GM21717 (cell line): Measurements from ENCODE around the gene MAP3K12.

Experiments used
- ATAC-seq: cut with Tn5 transposase; IDR thresholded peaks from one replicate; pipeline ENCODE4 v1.9.1; 2021; ENCODE audit warnings: mild to moderate bottlenecking, moderate library complexity; ENCODE audit not compliant: unreplicated experiment

The MAP3K12 gene

GRCh38 chr12:53510181-53510812 is 11.0 kb upstream of the MAP3K12 start:
- ATAC-seq: no peak

DNA sequence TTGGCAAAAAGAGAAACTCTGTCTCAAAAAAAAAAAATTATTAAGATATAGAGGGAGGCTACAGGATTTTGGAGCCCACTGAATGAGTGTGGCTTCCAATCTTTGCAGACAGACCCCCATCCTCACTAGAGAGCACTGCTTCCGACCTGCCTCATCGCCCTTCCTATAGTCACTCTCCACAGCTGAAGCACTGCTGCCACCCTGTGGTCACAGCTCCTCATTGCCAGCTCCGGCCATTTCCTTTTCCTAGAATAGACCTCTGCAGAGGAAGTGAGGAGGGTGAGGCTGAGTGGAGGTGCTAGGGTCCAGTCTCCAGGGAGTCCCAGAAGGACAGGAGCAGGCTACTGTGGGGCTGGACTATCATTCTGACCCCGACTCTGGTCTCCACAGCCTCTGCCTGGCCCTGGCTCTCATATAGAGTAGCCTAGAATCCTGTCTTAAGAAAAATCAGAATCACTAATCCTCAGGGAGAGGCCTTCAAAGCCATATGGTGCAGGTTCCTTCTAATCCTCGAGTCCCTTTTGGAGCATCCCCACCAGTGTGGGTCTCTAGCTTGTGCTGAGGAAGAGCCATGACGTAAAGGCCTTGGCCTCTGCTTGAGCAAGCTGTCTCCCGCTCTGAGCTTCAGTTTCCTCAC is 9.4 kb upstream of the MAP3K12 start:
- peak; percentile 62 for ATAC-seq

DNA sequence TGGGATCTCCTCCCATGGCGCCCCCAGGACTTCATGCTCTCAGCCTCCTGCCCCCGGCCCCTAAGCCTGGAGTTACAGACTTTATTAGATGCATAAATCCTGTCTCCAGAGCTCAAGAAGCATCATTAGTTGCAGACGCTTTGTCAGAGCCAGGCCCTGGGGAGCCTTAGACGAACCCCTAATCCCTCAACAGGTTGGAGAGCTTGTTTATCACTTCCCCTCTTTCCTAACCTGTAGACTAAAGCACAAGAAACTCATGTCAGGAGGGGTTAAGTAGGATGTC is 8.3 kb upstream of the MAP3K12 start:
- no peak for ATAC-seq

GRCh38 chr12:53506881-53507602 is 7.8 kb upstream of the MAP3K12 start, which contains the start of gene NPFF:
Gene NPFF (minus strand): TSS chr12:53507484. CDS start chr12:53507474, 10 bp downstream.
- no peak for ATAC-seq

- ATAC-seq: no peak
Measured at GRCh38 chr12:53506450-53506785, 7.2 kb upstream of the MAP3K12 start.

DNA sequence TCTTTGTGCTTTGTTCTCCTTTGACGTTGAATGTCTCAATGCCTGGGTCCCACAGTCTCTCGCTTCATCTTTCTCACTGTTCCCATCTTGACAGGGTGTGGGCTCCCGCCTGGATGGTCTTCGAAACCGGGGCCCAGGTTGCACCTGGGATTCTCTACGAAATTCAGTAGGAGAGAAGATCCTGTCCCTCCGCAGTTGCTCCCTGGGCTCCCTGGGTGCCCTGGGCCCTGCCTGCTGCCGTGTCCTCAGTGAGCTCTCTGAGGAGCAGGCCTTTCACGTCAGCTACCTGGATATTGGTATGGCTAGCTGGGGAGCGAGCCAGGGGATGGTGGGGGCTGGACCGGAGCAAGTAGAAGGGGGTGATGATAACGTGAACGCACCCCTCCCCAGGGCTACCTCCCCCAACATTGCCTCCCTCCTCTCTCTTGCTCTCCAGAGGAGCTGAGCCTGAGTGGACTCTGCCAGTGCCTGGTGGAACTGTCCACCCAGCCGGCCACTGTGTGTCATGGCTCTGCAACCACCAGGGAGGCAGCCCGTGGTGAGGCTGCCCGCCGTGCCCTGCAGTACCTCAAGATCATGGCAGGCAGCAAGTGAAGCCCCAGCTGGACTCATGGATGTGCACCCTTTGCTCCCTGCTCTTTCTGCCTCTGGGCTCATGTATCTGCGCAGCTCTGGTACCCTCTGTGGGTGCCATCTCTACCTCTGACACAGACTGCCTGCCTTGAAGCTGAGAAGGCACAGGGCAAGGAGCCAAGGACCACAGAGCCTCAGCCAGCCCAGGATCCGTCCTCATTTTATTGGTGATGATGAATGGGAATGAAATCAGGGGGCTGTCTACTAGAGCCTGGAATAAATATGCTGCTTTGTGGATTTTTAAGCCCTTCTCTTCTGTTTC is 6.5 kb upstream of the MAP3K12 start:
- no peak for ATAC-seq

- no peak for ATAC-seq
Measured at GRCh38 chr12:53505086-53505485, 5.8 kb upstream of the MAP3K12 start.

GRCh38 chr12:53504004-53504920 is 5.0 kb upstream of the MAP3K12 start:
- ATAC-seq: no peak

DNA sequence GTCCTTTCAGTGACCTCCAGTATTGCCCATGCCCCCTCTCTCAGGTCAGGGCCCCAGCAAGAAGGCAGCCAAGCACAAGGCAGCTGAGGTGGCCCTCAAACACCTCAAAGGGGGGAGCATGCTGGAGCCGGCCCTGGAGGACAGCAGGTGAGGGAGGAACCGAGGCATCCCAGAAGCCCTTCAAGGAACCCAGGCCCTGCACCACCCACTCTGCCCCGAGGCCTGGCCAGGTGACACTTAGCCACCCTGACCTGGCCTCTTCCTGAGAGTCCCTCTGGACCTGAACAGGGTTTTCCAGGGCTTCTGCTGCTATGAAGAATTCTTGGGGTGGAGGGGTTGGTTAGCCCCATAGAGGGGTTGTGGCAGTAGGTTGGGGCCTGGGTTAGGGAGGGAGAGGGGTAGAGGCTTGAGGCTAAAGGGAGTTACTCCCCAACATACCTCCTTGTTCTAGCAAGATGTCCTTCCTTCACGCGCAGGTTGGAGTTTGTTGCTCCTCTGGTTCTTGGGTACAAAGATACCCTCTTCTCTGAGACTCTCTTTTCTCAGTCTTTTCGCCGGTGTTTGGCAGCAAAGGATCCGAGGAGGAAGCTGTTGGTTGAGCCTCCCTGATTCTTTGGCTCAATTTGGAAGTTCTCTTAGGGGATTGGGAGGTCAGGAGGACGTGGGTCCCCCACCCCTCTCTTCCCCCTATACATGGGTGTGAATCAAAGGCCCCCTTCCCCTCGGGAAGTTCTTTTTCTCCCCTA is 3.9 kb upstream of the MAP3K12 start:
- no peak for ATAC-seq

- no peak for ATAC-seq
Measured at GRCh38 chr12:53502331-53502730, 3.1 kb upstream of the MAP3K12 start.

GRCh38 chr12:53501615-53502181 is 2.4 kb upstream of the MAP3K12 start:
- ATAC-seq: no peak

GRCh38 chr12:53500776-53501614 is 1.7 kb upstream of the MAP3K12 start, which contains the start of gene TARBP2:
Gene TARBP2 (plus strand): TSS chr12:53501283. CDS start chr12:53501409, 126 bp downstream.
- peak; percentile 71 for ATAC-seq

GRCh38 chr12:53500142-53500775 is 1.0 kb upstream of the MAP3K12 start:
- ATAC-seq: peak; percentile 54

DNA sequence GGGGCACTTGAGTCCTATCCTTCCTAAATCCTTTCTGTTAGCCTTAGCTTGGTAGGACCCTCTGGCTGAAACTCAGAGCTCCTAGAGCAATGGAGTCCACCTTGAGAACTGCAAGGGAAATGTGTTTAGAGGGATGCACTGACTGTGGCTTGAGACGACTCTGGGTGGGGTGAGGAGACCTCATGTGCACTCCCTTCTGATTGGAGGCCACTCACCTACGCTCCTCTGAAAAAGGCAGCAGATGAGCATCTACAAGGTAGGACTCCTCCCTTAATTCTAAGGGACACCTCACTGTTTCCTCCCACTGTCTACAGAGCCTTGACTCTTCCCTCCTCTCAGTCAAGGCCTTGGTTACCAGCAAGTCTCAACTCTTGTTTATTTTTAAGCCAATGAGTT is 1.0 kb downstream of the MAP3K12 start:
- no peak for ATAC-seq

DNA sequence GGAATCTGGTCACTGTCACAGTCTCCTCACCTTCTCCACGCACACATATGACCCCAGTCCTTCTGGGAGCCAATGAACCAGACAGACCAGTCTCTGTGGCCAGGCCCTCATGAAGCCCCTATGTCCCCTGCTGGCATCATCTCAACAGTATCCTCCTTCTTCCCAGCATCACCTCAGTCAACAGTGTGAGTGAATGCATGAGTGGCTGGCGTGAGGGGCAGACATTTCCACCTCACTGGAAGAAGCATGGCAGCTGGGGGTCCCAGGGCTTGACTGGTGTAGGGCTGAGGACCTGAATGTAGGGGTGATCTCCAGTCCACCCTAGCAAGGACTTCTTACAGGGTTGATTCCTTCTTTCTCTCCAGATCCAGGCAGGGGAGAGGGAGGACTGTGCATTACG is 1.8 kb downstream of the MAP3K12 start:
- no peak for ATAC-seq

GRCh38 chr12:53496752-53497032 is 2.6 kb downstream of the MAP3K12 start:
- ATAC-seq: no peak

- no peak for ATAC-seq
Measured at GRCh38 chr12:53495903-53496751, 3.1 kb downstream of the MAP3K12 start.
